CD4-positive, alpha-beta T cell treated with Interleukin-15 for 4 hours (primary cell): Measurements from ENCODE around the gene AQP5.

Experiments used
- DNase-seq: peaks from one replicate; pipeline ENCODE4 v3.0.0-alpha.2; 2020; ENCODE audit warnings: low spot score

Gene AQP5

GRCh38 chr12:49961111-49961922 is at the start of gene AQP5:
AQP5 (plus strand) TSS chr12:49961872; CDS start chr12:49962018, 146 bp downstream.
- DNase-seq, result no peak

GRCh38 chr12:49912345-49913255 is 49.1 kb upstream of the AQP5 start:
- DNase-seq, result no peak

- DNase-seq, result no peak
Observed at GRCh38 chr12:49916129-49916919, 45.3 kb upstream of the AQP5 start.

GRCh38 chr12:49917166-49917787 is 44.4 kb upstream of the AQP5 start:
- no peak for DNase-seq

- DNase-seq, result no peak
Observed at GRCh38 chr12:49917788-49918173, 43.9 kb upstream of the AQP5 start.

GRCh38 chr12:49920241-49920914 is 41.3 kb upstream of the AQP5 start:
- DNase-seq, result no peak

GRCh38 chr12:49920915-49921286 is 40.8 kb upstream of the AQP5 start:
- no peak for DNase-seq

- DNase-seq, result no peak
Observed at GRCh38 chr12:49921299-49921698, 40.4 kb upstream of the AQP5 start.

- no peak for DNase-seq
Observed at GRCh38 chr12:49921936-49922335, 39.7 kb upstream of the AQP5 start.

GRCh38 chr12:49922349-49923034 is 39.2 kb upstream of the AQP5 start:
- no peak for DNase-seq

GRCh38 chr12:49923035-49923644 is 38.5 kb upstream of the AQP5 start:
- DNase-seq, result no peak

- DNase-seq, result no peak
Observed at GRCh38 chr12:49923880-49924556, 37.7 kb upstream of the AQP5 start.

- no peak for DNase-seq
Observed at GRCh38 chr12:49924628-49925246, 36.9 kb upstream of the AQP5 start.

GRCh38 chr12:49925433-49926204 is 36.1 kb upstream of the AQP5 start:
- no peak for DNase-seq

GRCh38 chr12:49928471-49928870 is 33.2 kb upstream of the AQP5 start:
- no peak for DNase-seq

- DNase-seq, result no peak
Observed at GRCh38 chr12:49929581-49929980, 32.1 kb upstream of the AQP5 start.

- no peak for DNase-seq
Observed at GRCh38 chr12:49930515-49931288, 31.0 kb upstream of the AQP5 start.

- no peak for DNase-seq
Observed at GRCh38 chr12:49932023-49932422, 29.6 kb upstream of the AQP5 start.
